GM19438 (cell line): ENCODE results near the gene ADPRHL1.
"Not testable (repeated sequence)": the region's sequence is repeated elsewhere in the genome, so short reads cannot be mapped to it uniquely, and the experiment has no call there.

Experiments
- ATAC-seq: cut with Tn5 transposase; IDR thresholded peaks from one replicate; pipeline ENCODE4 v1.9.1; 2021; ENCODE audit warnings: low read depth; ENCODE audit not compliant: unreplicated experiment

The ADPRHL1 gene

GRCh38 chr13:113436866-113437265 is 16.4 kb downstream of the ADPRHL1 start:
- not testable (repeated sequence) for ATAC-seq

GRCh38 chr13:113435907-113436306 is 17.4 kb downstream of the ADPRHL1 start:
- not testable (repeated sequence) for ATAC-seq

GRCh38 chr13:113433391-113433916 is 19.8 kb downstream of the ADPRHL1 start:
- no peak for ATAC-seq

GRCh38 chr13:113432506-113433270 is 20.6 kb downstream of the ADPRHL1 start:
- no peak for ATAC-seq

GRCh38 chr13:113431171-113431570 is 22.1 kb downstream of the ADPRHL1 start:
- ATAC-seq, result no peak

DNA sequence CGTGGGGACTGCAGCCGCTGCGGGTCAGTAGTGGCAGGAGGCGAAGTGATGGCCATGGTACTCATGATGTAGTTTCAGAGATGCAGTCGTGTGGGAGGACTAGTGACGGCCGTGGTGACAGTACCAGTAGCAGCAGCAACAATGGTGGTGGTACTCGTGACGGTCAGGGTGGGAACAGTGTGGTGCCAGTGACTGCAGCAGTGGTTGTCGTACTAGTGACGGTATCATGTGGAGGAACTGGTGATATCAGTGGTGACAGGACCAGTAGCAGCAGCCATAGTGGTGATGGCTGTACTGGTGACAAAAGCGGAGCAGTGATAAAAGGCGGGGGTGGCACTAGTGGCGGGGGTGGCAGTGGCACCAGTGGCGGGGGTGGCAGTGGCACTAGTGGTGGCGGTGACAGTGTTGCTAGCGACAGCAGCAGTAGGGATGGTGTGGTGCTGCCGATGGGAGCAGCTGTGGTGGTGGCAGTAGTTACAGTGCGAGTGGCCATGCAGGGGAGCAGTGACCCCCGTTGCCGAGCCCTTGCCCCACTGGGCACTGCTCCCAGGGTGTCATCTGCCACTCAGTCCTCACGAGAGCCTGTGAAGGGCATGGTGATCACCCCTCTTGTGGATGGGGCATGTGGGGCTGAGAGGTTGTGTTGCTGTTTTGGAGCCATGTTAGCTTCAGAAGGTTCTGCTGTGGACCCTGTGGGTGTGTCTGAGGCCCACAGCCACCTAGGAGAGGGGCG is 22.7 kb downstream of the ADPRHL1 start:
- ATAC-seq, result no peak

- ATAC-seq, result no peak
Observed at GRCh38 chr13:113429608-113429985, 23.7 kb downstream of the ADPRHL1 start.

GRCh38 chr13:113428871-113429607 is 24.2 kb downstream of the ADPRHL1 start:
- ATAC-seq, result no peak

GRCh38 chr13:113428469-113428865 is 24.8 kb downstream of the ADPRHL1 start:
- no peak for ATAC-seq

- ATAC-seq, result no peak
Observed at GRCh38 chr13:113427562-113428468, 25.5 kb downstream of the ADPRHL1 start.

GRCh38 chr13:113426591-113426986 is 26.7 kb downstream of the ADPRHL1 start:
- ATAC-seq, result no peak

DNA sequence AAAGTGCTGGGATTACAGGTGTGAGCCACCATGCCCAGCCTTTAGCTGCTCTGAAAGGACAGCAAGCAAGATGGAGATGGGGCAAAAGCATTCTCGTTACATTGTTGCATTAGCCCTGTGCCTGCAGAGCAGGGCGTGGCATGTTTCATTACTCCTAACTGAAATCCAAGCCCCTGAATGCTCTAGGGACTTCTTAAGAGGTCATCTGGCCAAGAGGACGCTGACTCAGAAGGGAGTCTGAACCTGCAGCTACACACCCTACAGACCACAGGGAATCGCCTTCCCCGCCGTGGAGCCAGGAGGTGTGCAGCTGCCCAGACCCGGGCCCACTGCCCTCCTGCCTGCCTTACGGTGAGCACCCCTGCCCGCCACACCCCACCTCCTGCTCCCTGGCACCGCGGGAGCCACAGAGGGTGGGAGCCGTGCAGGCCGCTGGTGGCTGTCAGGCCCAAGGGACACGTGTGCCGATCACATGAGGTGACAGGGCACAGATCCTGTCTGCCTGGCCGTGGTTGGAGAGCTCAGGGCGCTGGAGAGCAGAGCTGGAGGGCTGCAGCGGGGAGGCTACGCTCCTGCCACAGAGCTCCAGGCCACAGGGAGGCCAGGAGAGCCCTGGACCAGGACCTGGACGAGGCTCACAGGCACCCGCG is 27.2 kb downstream of the ADPRHL1 start:
- no peak for ATAC-seq

DNA sequence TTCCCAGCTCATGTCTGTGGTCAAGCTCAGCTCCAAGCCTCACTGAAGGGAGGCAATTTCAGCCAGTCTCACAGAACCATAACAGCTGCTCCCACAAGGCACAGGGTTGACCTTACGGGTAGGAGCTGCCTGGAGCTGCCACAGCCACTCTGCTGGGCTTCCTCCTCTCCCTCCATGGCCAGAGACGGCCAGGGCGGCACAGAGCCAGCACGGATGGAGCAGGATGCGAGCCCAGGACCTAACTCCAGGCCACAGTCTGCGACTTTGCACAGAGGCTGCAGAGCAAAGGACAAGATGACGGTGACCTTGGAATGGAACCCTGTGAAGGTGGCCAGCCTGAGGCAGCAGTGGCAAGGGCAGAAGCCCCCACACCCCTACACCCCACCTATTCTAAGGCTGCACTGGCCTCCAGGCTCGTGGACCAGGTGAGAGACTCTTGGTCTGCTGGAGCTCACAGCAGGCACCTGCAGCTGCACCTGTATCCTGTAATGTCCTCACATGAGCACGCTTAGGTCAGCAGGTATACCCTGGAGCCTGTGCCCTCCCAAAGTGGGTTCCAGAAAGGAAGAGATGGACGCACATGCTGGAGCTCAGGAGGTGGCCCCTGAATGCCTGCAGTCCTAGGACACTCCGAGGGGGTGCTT is 29.6 kb downstream of the ADPRHL1 start:
- ATAC-seq, result no peak

GRCh38 chr13:113422807-113423519 is 30.3 kb downstream of the ADPRHL1 start:
- no peak for ATAC-seq

GRCh38 chr13:113421673-113422270 is 31.5 kb downstream of the ADPRHL1 start:
- ATAC-seq, result no peak

GRCh38 chr13:113420833-113421600 is 32.3 kb downstream of the ADPRHL1 start:
- ATAC-seq, result no peak

- ATAC-seq, result no peak
Observed at GRCh38 chr13:113420232-113420631, 33.1 kb downstream of the ADPRHL1 start.
